GM12878 (cell line): ENCODE measurements around the gene BNIP3. TPM values are rescaled to one million over a fixed set of nuclear protein-coding genes. Genes with fewer than 3 reads are reported as not detected.

Experiments used
- ATAC-seq: fragments of 200-7000 bp; cut with Tn5 transposase; 3 replicates; pipeline ENCODE4 v1.9.1; 2020; ENCODE audit warnings: mild to moderate bottlenecking, moderate library complexity
- BruUV-seq: library from RNA; stranded (reverse); fragments of 400-500 nt; replicated peaks from 2 replicates; lab custom pipeline; 2021; lab: Mats Ljungman, UMichigan
- CTCF ChIA-PET: fragments of 300-600 bp; sonication (Branson Sonifier 250); formaldehyde crosslinking; extraction: SDS; loops from one replicate; lab custom pipeline; 2021; ENCODE audit warnings: inconsistent platforms; lab: Yijun Ruan, JAX
- POLR2A ChIA-PET: fragments of 350-600 bp; formaldehyde crosslinking; extraction: SDS; loops from one replicate; lab custom pipeline; 2021; ENCODE audit warnings: inconsistent platforms; lab: Charles Lee
- RAD21 ChIA-PET: fragments of 300-600 bp; sonication (Branson Sonifier 250); formaldehyde crosslinking; loops from one replicate; lab custom pipeline; 2023; ENCODE audit warnings: antibody characterized with exemption; ENCODE audit not compliant: unreplicated experiment; lab: Charles Lee
- SMC1A ChIA-PET: fragments of 300-600 bp; sonication (Branson Sonifier 250); formaldehyde crosslinking; loops from one replicate; lab custom pipeline; 2023; ENCODE audit not compliant: unreplicated experiment, uncharacterized antibody; lab: Charles Lee
- DNase-seq: peaks from one replicate; pipeline ENCODE4 v3.0.0-alpha.2; 2011; ENCODE audit warnings: low read depth, low spot score
- FAIRE-seq: peaks from 3 replicates; lab custom pipeline; 2011; peaks lifted over from hg19 to GRCh38; lab: Jason Lieb, UNC
- H2AFZ ChIP-seq: 2 replicates; pipeline ENCODE4 v1.6.0; 2011; ENCODE audit warnings: low read depth, low read length, control low read depth; ENCODE audit not compliant: control insufficient read depth
- H3K27ac ChIP-seq: 2 replicates; pipeline ENCODE4 v1.5.1; 2011; ENCODE audit warnings: control low read depth; ENCODE audit not compliant: control insufficient read depth, insufficient read depth
- H3K27me3 ChIP-seq, 2 experiments: replicated peaks in 1 of 2; 2 replicates each; pipeline versions ENCODE4 v1.6.0 to v1.6.1; 2011; ENCODE audit warnings: low read length in 1 of 2; ENCODE audit not compliant: control insufficient read depth in 2 of 2, insufficient read depth in 2 of 2
- H3K36me3 ChIP-seq, 2 experiments: 2 replicates each; pipeline ENCODE4 v1.5.1; 2011; ENCODE audit warnings: low read length in 1 of 2; ENCODE audit not compliant: control insufficient read depth in 2 of 2, insufficient read depth in 2 of 2
- H3K4me1 ChIP-seq: 2 replicates; pipeline ENCODE4 v1.6.1; 2011; ENCODE audit warnings: mild to moderate bottlenecking, low read length, moderate library complexity, mixed read lengths; ENCODE audit not compliant: control insufficient read depth, insufficient read depth
- H3K4me2 ChIP-seq: 2 replicates; pipeline ENCODE4 v1.6.0; 2011; ENCODE audit warnings: control low read depth; ENCODE audit not compliant: control insufficient read depth, insufficient read depth
- H3K4me3 ChIP-seq: fragments of 200-600 bp; sonication (generic); 2 replicates; pipeline ENCODE4 v1.5.1; 2016
- H3K79me2 ChIP-seq: 2 replicates; pipeline ENCODE4 v1.6.0; 2011; ENCODE audit warnings: low read length; ENCODE audit not compliant: control insufficient read depth, insufficient read depth
- H3K9ac ChIP-seq: 2 replicates; pipeline ENCODE4 v1.8.0; 2011; ENCODE audit warnings: low read length, control low read depth, mixed read lengths; ENCODE audit not compliant: control insufficient read depth, insufficient read depth
- H3K9me3 ChIP-seq: replicated peaks from 3 replicates; pipeline ENCODE4 v1.5.1; 2011; ENCODE audit warnings: mild to moderate bottlenecking, low read length; ENCODE audit not compliant: control insufficient read depth, insufficient read depth
- H4K20me1 ChIP-seq: 2 replicates; pipeline ENCODE4 v1.6.0; 2011; ENCODE audit not compliant: control insufficient read depth, insufficient read depth
- ATF7 ChIP-seq: fragments of 450-650 bp; IDR thresholded peaks from 2 replicates; pipeline ENCODE4 v1.6.1; 2016; ENCODE audit warnings: low read depth, mild to moderate bottlenecking
- BCLAF1 ChIP-seq: fragments of 450-650 bp; IDR thresholded peaks from 2 replicates; pipeline ENCODE4 v1.6.1; 2017; ENCODE audit warnings: antibody characterized with exemption, mild to moderate bottlenecking, moderate library complexity
- CREB1 ChIP-seq: IDR thresholded peaks from 2 replicates; pipeline ENCODE4 v1.6.1; 2012; ENCODE audit warnings: low read depth, mild to moderate bottlenecking, inconsistent platforms
- E4F1 ChIP-seq: fragments of 450-650 bp; IDR thresholded peaks from 2 replicates; pipeline ENCODE4 v1.6.1; 2018; ENCODE audit warnings: borderline replicate concordance, mild to moderate bottlenecking; ENCODE audit not compliant: partially characterized antibody
- EGR1 ChIP-seq, 2 experiments: IDR thresholded peaks; 1 replicate in 1 of 2; 2 replicates in 1 of 2; pipeline ENCODE4 v1.6.1; 2011 to 2012; ENCODE audit warnings: low read depth in 2 of 2, low read length in 2 of 2, borderline replicate concordance in 1 of 2, mild to moderate bottlenecking in 1 of 2, moderate library complexity in 1 of 2
- ESRRA ChIP-seq: IDR thresholded peaks from 2 replicates; pipeline ENCODE4 v1.6.1; 2012; ENCODE audit warnings: mild to moderate bottlenecking, low read length, improper control_type of control experiment
- GATAD2B ChIP-seq: fragments of 450-650 bp; conservative IDR thresholded peaks from 2 replicates; pipeline ENCODE4 v1.6.1; 2017; ENCODE audit warnings: low read depth, mild to moderate bottlenecking, moderate library complexity
- HSF1 ChIP-seq: fragments of 150-350 bp; IDR thresholded peaks from 2 replicates; pipeline ENCODE4 v1.6.1; 2014; ENCODE audit warnings: mild to moderate bottlenecking, low read depth, low read length
- KLF5 ChIP-seq: fragments of 450-650 bp; IDR thresholded peaks from 2 replicates; pipeline ENCODE4 v1.6.1; 2014; ENCODE audit warnings: mild to moderate bottlenecking; ENCODE audit not compliant: partially characterized antibody
- MYB ChIP-seq: fragments of 150-350 bp; IDR thresholded peaks from 2 replicates; pipeline ENCODE4 v1.6.1; 2014; ENCODE audit warnings: mild to moderate bottlenecking, low read depth, low read length, borderline replicate concordance
- RBBP5 ChIP-seq: fragments of 200-600 bp; sonication (generic); conservative IDR thresholded peaks from 2 replicates; pipeline ENCODE4 v1.6.1; 2016
- RELB ChIP-seq: fragments of 450-650 bp; IDR thresholded peaks from 2 replicates; pipeline ENCODE4 v1.6.1; 2017; ENCODE audit warnings: low read depth, mild to moderate bottlenecking, moderate library complexity
- RFX5 ChIP-seq: IDR thresholded peaks from 2 replicates; pipeline ENCODE4 v1.6.1; 2011; ENCODE audit warnings: low read depth, low read length, improper control_type of control experiment
- SMAD5 ChIP-seq: IDR thresholded peaks from 2 replicates; pipeline ENCODE4 v1.6.1; 2016; ENCODE audit warnings: antibody characterized with exemption, low read depth
- YY1 ChIP-seq: IDR thresholded peaks from 2 replicates; pipeline ENCODE4 v1.6.1; 2011; ENCODE audit warnings: low read depth, mild to moderate bottlenecking, low read length
- ZZZ3 ChIP-seq: IDR thresholded peaks from 2 replicates; pipeline ENCODE4 v1.6.1; 2011; ENCODE audit warnings: low read depth; ENCODE audit not compliant: control insufficient read depth, insufficient read length
- WGBS: methylation state at CpG from one replicate; pipeline ENCODE4 v1.1.6; 2016; ENCODE audit warnings: low lambda C conversion rate; ENCODE audit not compliant: insufficient replicate concordance, insufficient coverage; ENCODE audit errors: missing lambda C conversion rate; 5-methylcytosine and 5-hydroxymethylcytosine counted together
- in situ Hi-C: fragments of 300-500 bp; cut with MboI; formaldehyde crosslinking; loops from 9 replicates; pipeline ENCODE4 v1.14.3; 2018; ENCODE audit warnings: mixed read lengths
- intact Hi-C: fragments of 100-400 bp; cut with micrococcal nuclease; formaldehyde crosslinking; loops from one replicate; pipeline ENCODE4 v1.14.2; 2022; ENCODE audit not compliant: unreplicated experiment
- polyA plus RNA-seq, 11 experiments: library from polyadenylated mRNA; depleted of rRNA in 4 of 11; unstranded in 6 of 11; stranded (reverse) in 5 of 11; fragments of >200 nt; fragmentation: Nextera tagmentation in 4 of 11; fragmentation: Illumina TruSeq in 1 of 11; extraction: Ambion mirVana in 4 of 11; extraction: Trizol in 1 of 11; gene quantifications; 1 replicate in 1 of 11; 2 replicates in 10 of 11; pipeline versions ENCODE4 v1.2.1 to v1.2.3, GENCODE V29; 2011 to 2016; ENCODE audit warnings: inconsistent platforms in 2 of 11, missing spikeins in 2 of 11, low read depth in 1 of 11
- total RNA-seq, 4 experiments: library from RNA; depleted of rRNA in 3 of 4; stranded (reverse); fragments of >200 nt in 3 of 4; fragmentation: Illumina TruSeq in 1 of 4; extraction: Trizol in 1 of 4; gene quantifications; 2 replicates each; pipeline versions ENCODE4 v1.2.1 to v1.2.3, GENCODE V29; 2013 to 2021

BNIP3 gene
- total and polyA plus RNA-seq, 10 of the 15 experiments (the other 5 are each of a cell fraction or from before 2014, with no cell fraction given), result 7.7 to 122 (median 29.9) TPM

DNA sequence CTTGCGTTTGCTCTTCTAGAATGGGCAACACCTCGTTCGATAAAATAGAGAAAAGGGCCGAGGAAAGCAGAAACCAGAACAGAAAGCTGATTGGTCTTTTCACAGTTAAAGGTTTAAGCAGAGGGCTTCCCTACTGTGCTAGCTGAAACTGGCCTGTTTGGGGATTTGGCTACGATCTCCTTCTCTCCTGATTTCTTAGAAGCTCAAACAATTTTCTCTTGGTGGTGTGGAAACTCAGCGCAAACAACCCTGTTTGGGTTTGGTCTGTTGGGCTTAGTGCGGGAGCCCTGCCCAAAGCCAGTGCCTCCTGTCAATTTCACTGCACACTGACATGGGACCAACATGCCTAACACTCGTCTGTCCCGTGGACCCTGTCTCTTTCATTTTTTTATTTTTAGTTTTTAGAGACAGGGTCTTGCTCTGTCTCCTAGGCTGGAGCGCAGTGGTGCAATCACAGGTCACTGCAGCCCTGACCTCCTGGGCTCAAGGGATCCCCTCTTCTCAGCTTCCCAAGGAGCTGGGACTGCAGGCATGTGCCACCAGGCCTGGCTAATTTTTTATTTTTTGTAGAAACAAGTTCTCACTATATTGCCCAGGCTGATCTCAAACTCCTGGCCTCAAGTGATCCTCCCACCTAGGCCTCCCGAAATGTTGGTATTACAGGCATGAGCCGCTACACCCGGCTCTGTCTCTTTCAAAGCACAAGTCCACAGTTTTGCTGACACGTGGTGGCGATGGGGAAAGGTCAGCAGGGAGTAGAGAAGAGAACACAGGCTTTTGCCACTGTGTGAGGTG lies 16.5 kb upstream of the BNIP3 start:
- ATAC-seq, result no peak
- 43% methylated on average over 15 of the region's 15 CpGs for WGBS
- SMC1A ChIA-PET, result no interaction called here
- no peak for FAIRE-seq
- H3K9ac ChIP-seq, result no peak overlapping the region
- H3K4me3 ChIP-seq, result no peak overlapping the region
- no peaks in the 10 kb centered on the region for H3K79me2 ChIP-seq
- H3K4me1 ChIP-seq, result no peaks in the 10 kb centered on the region
- no TSS peak for BruUV-seq
- H3K4me2 ChIP-seq, result no peak overlapping the region
- H3K27ac ChIP-seq, result no peak overlapping the region
- in situ Hi-C loops (no loop called here), intact Hi-C loops (no loop called here)
- POLR2A ChIA-PET, result no interaction called here
- RAD21 ChIA-PET, result no interaction called here
- H3K27me3 ChIP-seq, result no peaks in the 10 kb centered on the region; a peak in 1 of 4 replicates
- CTCF ChIA-PET, result no interaction called here
- DNase-seq, result no peak
- H4K20me1 ChIP-seq, result no peaks in the 10 kb centered on the region
- H3K36me3 ChIP-seq, result no peaks in the 10 kb centered on the region
- H2AFZ ChIP-seq, result no peak overlapping the region
- no peaks in the 10 kb centered on the region for H3K9me3 ChIP-seq
- TF ChIP-seq EGR1 (IDR thresholded peaks at IDR 0.05; ENCODE audit: borderline replicate concordance in 1 of 2, low read depth in 2 of 2, low read length in 2 of 2) (no peak), ATF7 (no peak), BCLAF1 (no peak), CREB1 (no peak), ZZZ3 (no peak), GATAD2B (no peak), YY1 (no peak), RBBP5 (no peak), MYB (no peak), HSF1 (no peak), RFX5 (no peak), RELB (no peak), SMAD5 (no peak), ESRRA (no peak), KLF5 (no peak), E4F1 (no peak)
